Epithelial cell of esophagus (primary cell): Measurements from ENCODE around the gene KRTAP12-3.
"Not testable (repeated sequence)": the region's sequence is repeated elsewhere in the genome, so short reads cannot be mapped to it uniquely, and the experiment has no call there.

Source experiments
- DNase-seq: peaks from one replicate; pipeline ENCODE4 v3.0.0; 2010; ENCODE audit warnings: low read depth
- H3K4me3 ChIP-seq: 2 replicates; pipeline ENCODE4 v1.5.1; 2011; ENCODE audit warnings: mild to moderate bottlenecking, low read length, control low read depth
- CTCF ChIP-seq: IDR thresholded peaks from 2 replicates; pipeline ENCODE4 v1.5.1; 2011; ENCODE audit warnings: low read depth, mild to moderate bottlenecking, low read length, control low read depth, inconsistent platforms; ENCODE audit not compliant: insufficient read depth; ENCODE audit errors: missing control alignments

KRTAP12-3 gene

GRCh38 chr21:44628707-44629391 lies 28.9 kb upstream of the KRTAP12-3 start:
- H3K4me3 ChIP-seq, result no peak overlapping the region
- no peak for DNase-seq
- no peak for TF ChIP-seq CTCF

GRCh38 chr21:44630440-44630839 lies 27.3 kb upstream of the KRTAP12-3 start:
- no peak for DNase-seq
- no peak overlapping the region for H3K4me3 ChIP-seq
- no peak for TF ChIP-seq CTCF

GRCh38 chr21:44632067-44632466 lies 25.7 kb upstream of the KRTAP12-3 start:
- no peak overlapping the region for H3K4me3 ChIP-seq
- no peak for TF ChIP-seq CTCF
- DNase-seq, result no peak

- no peak for DNase-seq
- no peak for TF ChIP-seq CTCF
- H3K4me3 ChIP-seq, result no peak overlapping the region
Observed at GRCh38 chr21:44636209-44637017, 21.3 kb upstream of the KRTAP12-3 start.

- H3K4me3 ChIP-seq, result no peak within 1 kb of the TSS
- TF ChIP-seq CTCF, result no peak
- no peak for DNase-seq
Observed at GRCh38 chr21:44637018-44637850, 20.5 kb upstream of the KRTAP12-3 start, which contains the start of gene KRTAP10-10. KRTAP10-10 (plus strand) TSS chr21:44637356; CDS start chr21:44637418, 62 bp downstream.

GRCh38 chr21:44637851-44638348 lies 19.8 kb upstream of the KRTAP12-3 start:
- not testable (repeated sequence) for H3K4me3 ChIP-seq, DNase-seq

GRCh38 chr21:44638506-44639330 lies 19.0 kb upstream of the KRTAP12-3 start:
- not testable (repeated sequence) for H3K4me3 ChIP-seq, DNase-seq
